ENCODE measurements around the gene RRP8. TPM values are rescaled to one million over a fixed set of nuclear protein-coding genes. Genes with fewer than 3 reads are reported as not detected.

Gene RRP8
- total RNA-seq (2014; rRNA removed) (15.1 and 16.9 TPM in 2 replicates), Bru-seq, nascent RNA (percentile 81 among the genes with signal in this experiment), BruChase-seq, experiment 1, labeled RNA remaining after a 6-hour chase (percentile 92 among the genes with signal in this experiment), BruChase-seq, experiment 2, labeled RNA remaining after a 2-hour chase (percentile 93 among the genes with signal in this experiment)
- long read RNA-seq, full-length matches to known transcripts: 17 of 49 reads
- long read RNA-seq, partial matches to known transcripts: 11 of 49 reads
- long read RNA-seq, other reads (novel, unspliced or antisense): 21 of 49 reads

- peak within 1 kb of the TSS; percentile 93 for H3K4me3 ChIP-seq (ENCODE audit: low read length)
- DNase-seq: peak; percentile 89
- ChIA-PET POLR2A (ENCODE audit: unreplicated experiment) (interaction anchor here (0.6 kb wide), 1 partner anchor 99 kb away, joined by 3 read pairs; no protein-coding TSS in a partner anchor), CTCF (interaction anchor here (0.6 to 1.0 kb wide), 4 partner anchors 14 to 103 kb away, joined by 3 to 10 read pairs (median 4); partner anchors contain the start of gene MRPL17)
- peaks cover 38% of the 10 kb centered on the region for H3K4me1 ChIP-seq (ENCODE audit: insufficient read depth, low read length)
- H3K9me3 ChIP-seq (ENCODE audit: low read length): no peaks in the 10 kb centered on the region
- H3K4me2 ChIP-seq (ENCODE audit: low read length): peak within 1 kb of the TSS; percentile 97
- 0 out of 2 replicates have a peak within 1 kb of the TSS, but pooled peaks have one; percentile 5 for H3K27ac ChIP-seq (ENCODE audit: low read length)
- intact Hi-C loops (cut with micrococcal nuclease): loop anchor here (1.0 to 10.0 kb wide), 6 partner anchors 9 to 229 kb away; partner anchors contain the start of genes ARFIP2, MRPL17, TAF10 and TIMM10B
- H4K20me1 ChIP-seq (ENCODE audit: low read length): no peaks in the 10 kb centered on the region
- no peaks in the 10 kb centered on the region for H3K27me3 ChIP-seq (ENCODE audit: low read length)
- peaks cover 83% of the 10 kb centered on the region for H3K79me2 ChIP-seq (ENCODE audit: low read length)
- H3K9me2 ChIP-seq (replicated peaks; ENCODE audit: low read length): no peaks in the 10 kb centered on the region
- peaks cover 5% of the 10 kb centered on the region for H3F3A ChIP-seq (ENCODE audit: low read length, unreplicated experiment)
- BruUV-seq (replicated peaks): no TSS peak
- no peak for TF ChIP-seq CTCF (conservative IDR thresholded peaks at IDR 0.05; ENCODE audit: low read depth, low read length)
- no peak for TF ChIP-seq EZH2phosphoT487 (IDR thresholded peaks at IDR 0.05; ENCODE audit: borderline replicate concordance, low read length)
- no peak for TF ChIP-seq EZH2 (IDR thresholded peaks at IDR 0.05; ENCODE audit: low read length, unreplicated experiment)
- H3K36me3 ChIP-seq (ENCODE audit: low read depth, low read length): peaks cover 29% of the 10 kb centered on the region; the same call in 1 of the 2 replicates
- ATAC-seq: peak; percentile 80
- peak within 1 kb of the TSS; percentile 93 for H3K9ac ChIP-seq (ENCODE audit: low read length)
- peak within 1 kb of the TSS; percentile 85 for H2AFZ ChIP-seq (ENCODE audit: low read length)
These were observed at the start of gene RRP8, which contains the start of gene ILK for GRCh38 chr11:6603287-6604080. RRP8 (minus strand) TSS chr11:6603616; CDS start chr11:6603502, 114 bp downstream. ILK (plus strand) TSS chr11:6603774; CDS start chr11:6604272, 498 bp downstream.

GRCh38 chr11:6653097-6653496 is 49.7 kb upstream of the RRP8 start:
- no peak overlapping the region for H3K27ac ChIP-seq (ENCODE audit: low read length)
- no peak for ATAC-seq
- intact Hi-C loops (cut with micrococcal nuclease): no loop called here
- H3F3A ChIP-seq (ENCODE audit: low read length, unreplicated experiment): no peaks in the 10 kb centered on the region
- no peaks in the 10 kb centered on the region; the same call in 1 of the 2 replicates for H3K4me1 ChIP-seq (ENCODE audit: insufficient read depth, low read length)
- no peak overlapping the region for H3K9ac ChIP-seq (ENCODE audit: low read length)
- POLR2A ChIA-PET (ENCODE audit: unreplicated experiment): no interaction called here
- DNase-seq: no peak
- BruUV-seq (replicated peaks): no TSS peak
- TF ChIP-seq CTCF (conservative IDR thresholded peaks at IDR 0.05; ENCODE audit: low read depth, low read length) (no peak), EZH2phosphoT487 (IDR thresholded peaks at IDR 0.05; ENCODE audit: borderline replicate concordance, low read length) (no peak), EZH2 (IDR thresholded peaks at IDR 0.05; ENCODE audit: low read length, unreplicated experiment) (no peak)
- no peak overlapping the region for H3K4me3 ChIP-seq (ENCODE audit: low read length)
- peaks cover 60% of the 10 kb centered on the region for H3K27me3 ChIP-seq (ENCODE audit: low read length)
- H3K79me2 ChIP-seq (ENCODE audit: low read length): no peaks in the 10 kb centered on the region
- CTCF ChIA-PET: no interaction called here
- H4K20me1 ChIP-seq (ENCODE audit: low read length): no peaks in the 10 kb centered on the region
- no peaks in the 10 kb centered on the region for H3K9me3 ChIP-seq (ENCODE audit: low read length)
- no peaks in the 10 kb centered on the region for H3K9me2 ChIP-seq (replicated peaks; ENCODE audit: low read length)
- H2AFZ ChIP-seq (ENCODE audit: low read length): no peak overlapping the region
- no peaks in the 10 kb centered on the region for H3K36me3 ChIP-seq (ENCODE audit: low read depth, low read length)
- no peak overlapping the region for H3K4me2 ChIP-seq (ENCODE audit: low read length)
